T-helper 2 cell (primary cell): ENCODE data around the gene TYRP1.

ENCODE experiments used
- DNase-seq, 5 experiments: peaks; one replicate each; pipeline versions ENCODE4 v3.0.0 to v3.0.0-alpha.2; 2012 to 2022

Gene TYRP1

GRCh38 chr9:12739014-12739652 lies 45.9 kb downstream of the TYRP1 start:
- DNase-seq, result no peak

- no peak for DNase-seq
Observed at GRCh38 chr9:12740845-12741244, 47.7 kb downstream of the TYRP1 start.

GRCh38 chr9:12748016-12748415 lies 54.8 kb downstream of the TYRP1 start:
- no peak for DNase-seq

GRCh38 chr9:12748954-12749353 lies 55.8 kb downstream of the TYRP1 start:
- no peak for DNase-seq

- no peak for DNase-seq
Observed at GRCh38 chr9:12753931-12754330, 60.7 kb downstream of the TYRP1 start.

- no peak for DNase-seq
Observed at GRCh38 chr9:12759761-12760160, 66.6 kb downstream of the TYRP1 start.
